ENCODE results near the gene VKORC1. TPM values are rescaled to one million over a fixed set of nuclear protein-coding genes. Genes with fewer than 3 reads are reported as not detected.

Gene VKORC1
- total and polyA plus RNA-seq, 4 donors: 29.9 to 519 (median 263) TPM

DNA sequence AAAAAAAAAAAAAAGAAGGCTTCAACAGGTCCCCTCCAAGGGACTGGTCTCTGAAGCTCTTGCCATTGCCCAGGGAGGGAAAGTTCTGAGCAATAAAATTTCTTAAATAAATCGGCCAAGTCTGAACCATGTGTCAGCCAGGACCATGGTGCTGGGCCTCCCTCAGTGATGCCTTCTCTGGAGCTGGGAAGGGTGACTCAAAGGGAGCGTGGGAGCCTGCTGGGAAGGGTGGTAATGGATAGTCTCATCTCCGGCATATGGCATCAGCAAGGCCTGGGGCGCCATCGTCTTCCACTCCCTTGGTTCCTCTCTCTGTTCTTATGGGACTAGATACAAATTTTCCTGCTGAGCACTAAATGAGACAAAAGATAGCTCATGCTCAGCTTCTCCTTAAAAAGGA, 2.3 kb downstream of the VKORC1 start:
- TF ChIP-seq FOXA2 (IDR thresholded peaks at IDR 0.05) (no peak), RXRA (IDR thresholded peaks at IDR 0.05) (no peak), NR2F2 (IDR thresholded peaks at IDR 0.05) (no peak), HNF4G (IDR thresholded peaks at IDR 0.05) (no peak), SP1 (IDR thresholded peaks at IDR 0.05) (no peak), JUND (IDR thresholded peaks at IDR 0.05) (no peak), FOXA1 (IDR thresholded peaks at IDR 0.05) (no peak), EGR1 (IDR thresholded peaks at IDR 0.05; ENCODE audit: low read depth in 2 of 2) (no peak), YY1 (IDR thresholded peaks at IDR 0.05) (no peak), RAD21 (IDR thresholded peaks at IDR 0.05) (no peak), TAF1 (conservative IDR thresholded peaks at IDR 0.05) (no peak), GABPA (IDR thresholded peaks at IDR 0.05 in 1 of 2, conservative IDR thresholded peaks at IDR 0.05 in 1 of 2) (no peak)
- TF ChIP-seq, protein P1, sequence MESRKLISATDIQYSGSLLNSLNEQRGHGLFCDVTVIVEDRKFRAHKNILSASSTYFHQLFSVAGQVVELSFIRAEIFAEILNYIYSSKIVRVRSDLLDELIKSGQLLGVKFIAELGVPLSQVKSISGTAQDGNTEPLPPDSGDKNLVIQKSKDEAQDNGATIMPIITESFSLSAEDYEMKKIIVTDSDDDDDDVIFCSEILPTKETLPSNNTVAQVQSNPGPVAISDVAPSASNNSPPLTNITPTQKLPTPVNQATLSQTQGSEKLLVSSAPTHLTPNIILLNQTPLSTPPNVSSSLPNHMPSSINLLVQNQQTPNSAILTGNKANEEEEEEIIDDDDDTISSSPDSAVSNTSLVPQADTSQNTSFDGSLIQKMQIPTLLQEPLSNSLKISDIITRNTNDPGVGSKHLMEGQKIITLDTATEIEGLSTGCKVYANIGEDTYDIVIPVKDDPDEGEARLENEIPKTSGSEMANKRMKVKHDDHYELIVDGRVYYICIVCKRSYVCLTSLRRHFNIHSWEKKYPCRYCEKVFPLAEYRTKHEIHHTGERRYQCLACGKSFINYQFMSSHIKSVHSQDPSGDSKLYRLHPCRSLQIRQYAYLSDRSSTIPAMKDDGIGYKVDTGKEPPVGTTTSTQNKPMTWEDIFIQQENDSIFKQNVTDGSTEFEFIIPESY (IDR thresholded peaks at IDR 0.05): no peak
- TF ChIP-seq, protein P2, sequence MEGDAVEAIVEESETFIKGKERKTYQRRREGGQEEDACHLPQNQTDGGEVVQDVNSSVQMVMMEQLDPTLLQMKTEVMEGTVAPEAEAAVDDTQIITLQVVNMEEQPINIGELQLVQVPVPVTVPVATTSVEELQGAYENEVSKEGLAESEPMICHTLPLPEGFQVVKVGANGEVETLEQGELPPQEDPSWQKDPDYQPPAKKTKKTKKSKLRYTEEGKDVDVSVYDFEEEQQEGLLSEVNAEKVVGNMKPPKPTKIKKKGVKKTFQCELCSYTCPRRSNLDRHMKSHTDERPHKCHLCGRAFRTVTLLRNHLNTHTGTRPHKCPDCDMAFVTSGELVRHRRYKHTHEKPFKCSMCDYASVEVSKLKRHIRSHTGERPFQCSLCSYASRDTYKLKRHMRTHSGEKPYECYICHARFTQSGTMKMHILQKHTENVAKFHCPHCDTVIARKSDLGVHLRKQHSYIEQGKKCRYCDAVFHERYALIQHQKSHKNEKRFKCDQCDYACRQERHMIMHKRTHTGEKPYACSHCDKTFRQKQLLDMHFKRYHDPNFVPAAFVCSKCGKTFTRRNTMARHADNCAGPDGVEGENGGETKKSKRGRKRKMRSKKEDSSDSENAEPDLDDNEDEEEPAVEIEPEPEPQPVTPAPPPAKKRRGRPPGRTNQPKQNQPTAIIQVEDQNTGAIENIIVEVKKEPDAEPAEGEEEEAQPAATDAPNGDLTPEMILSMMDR (IDR thresholded peaks at IDR 0.05; ENCODE audit: low read depth, low read length, missing input control): no peak
- TF ChIP-seq, protein P3, sequence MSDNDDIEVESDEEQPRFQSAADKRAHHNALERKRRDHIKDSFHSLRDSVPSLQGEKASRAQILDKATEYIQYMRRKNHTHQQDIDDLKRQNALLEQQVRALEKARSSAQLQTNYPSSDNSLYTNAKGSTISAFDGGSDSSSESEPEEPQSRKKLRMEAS (IDR thresholded peaks at IDR 0.05): no peak
- TF ChIP-seq, protein P4, sequence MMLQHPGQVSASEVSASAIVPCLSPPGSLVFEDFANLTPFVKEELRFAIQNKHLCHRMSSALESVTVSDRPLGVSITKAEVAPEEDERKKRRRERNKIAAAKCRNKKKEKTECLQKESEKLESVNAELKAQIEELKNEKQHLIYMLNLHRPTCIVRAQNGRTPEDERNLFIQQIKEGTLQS (IDR thresholded peaks at IDR 0.05): no peak
- TF ChIP-seq, protein P5, sequence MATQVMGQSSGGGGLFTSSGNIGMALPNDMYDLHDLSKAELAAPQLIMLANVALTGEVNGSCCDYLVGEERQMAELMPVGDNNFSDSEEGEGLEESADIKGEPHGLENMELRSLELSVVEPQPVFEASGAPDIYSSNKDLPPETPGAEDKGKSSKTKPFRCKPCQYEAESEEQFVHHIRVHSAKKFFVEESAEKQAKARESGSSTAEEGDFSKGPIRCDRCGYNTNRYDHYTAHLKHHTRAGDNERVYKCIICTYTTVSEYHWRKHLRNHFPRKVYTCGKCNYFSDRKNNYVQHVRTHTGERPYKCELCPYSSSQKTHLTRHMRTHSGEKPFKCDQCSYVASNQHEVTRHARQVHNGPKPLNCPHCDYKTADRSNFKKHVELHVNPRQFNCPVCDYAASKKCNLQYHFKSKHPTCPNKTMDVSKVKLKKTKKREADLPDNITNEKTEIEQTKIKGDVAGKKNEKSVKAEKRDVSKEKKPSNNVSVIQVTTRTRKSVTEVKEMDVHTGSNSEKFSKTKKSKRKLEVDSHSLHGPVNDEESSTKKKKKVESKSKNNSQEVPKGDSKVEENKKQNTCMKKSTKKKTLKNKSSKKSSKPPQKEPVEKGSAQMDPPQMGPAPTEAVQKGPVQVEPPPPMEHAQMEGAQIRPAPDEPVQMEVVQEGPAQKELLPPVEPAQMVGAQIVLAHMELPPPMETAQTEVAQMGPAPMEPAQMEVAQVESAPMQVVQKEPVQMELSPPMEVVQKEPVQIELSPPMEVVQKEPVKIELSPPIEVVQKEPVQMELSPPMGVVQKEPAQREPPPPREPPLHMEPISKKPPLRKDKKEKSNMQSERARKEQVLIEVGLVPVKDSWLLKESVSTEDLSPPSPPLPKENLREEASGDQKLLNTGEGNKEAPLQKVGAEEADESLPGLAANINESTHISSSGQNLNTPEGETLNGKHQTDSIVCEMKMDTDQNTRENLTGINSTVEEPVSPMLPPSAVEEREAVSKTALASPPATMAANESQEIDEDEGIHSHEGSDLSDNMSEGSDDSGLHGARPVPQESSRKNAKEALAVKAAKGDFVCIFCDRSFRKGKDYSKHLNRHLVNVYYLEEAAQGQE (IDR thresholded peaks at IDR 0.05): no peak
- peaks cover 0 to 19% (median 11%) of the 10 kb centered on the region in 4 donors for H3K4me1 ChIP-seq (ENCODE audit: control insufficient read depth in 4 of 4, insufficient read depth in 4 of 4, low read length in 3 of 4)
- no peak overlapping the region for H3K27ac ChIP-seq (ENCODE audit: low read depth in 1 of 2, low read length in 2 of 2)
- H3K9ac ChIP-seq (ENCODE audit: low read depth in 1 of 2, low read length in 2 of 2): no peak overlapping the region
- no peak overlapping the region for H3K4me3 ChIP-seq (ENCODE audit: low read depth in 1 of 3, low read length in 3 of 3)
- 95% methylated on average over 5 of the region's 5 CpGs for WGBS
- peaks cover 8 to 21% (median 14%) of the 10 kb centered on the region in 4 donors for H3K36me3 ChIP-seq (ENCODE audit: control insufficient read depth in 4 of 4, insufficient read depth in 3 of 4, low read depth in 1 of 4, low read length in 3 of 4)
- H3K27me3 ChIP-seq (ENCODE audit: control insufficient read depth in 4 of 4, insufficient read depth in 4 of 4, low read length in 3 of 4): no peaks in the 10 kb centered on the region
- no peak for DNase-seq (ENCODE audit: low spot score)
- H3K9me3 ChIP-seq (ENCODE audit: control insufficient read depth in 4 of 4, low read length in 3 of 4): no peaks in the 10 kb centered on the region

Measured in liver (tissue), 9 donors.